K562 (cell line): Measurements from ENCODE around the gene SCRN2. TPM values are rescaled to one million over a fixed set of nuclear protein-coding genes. Genes with fewer than 3 reads are reported as not detected.
A peak's percentile ranks its signal among the peaks of the same experiment; 100 is the strongest.

Experiments used
- ADNP ChIP-seq: fragments of 200-800 bp; sonication (Bioruptor generic); IDR thresholded peaks from 2 replicates; pipeline ENCODE4 v1.6.1; 2016; ENCODE audit warnings: missing genetic modification characterization, missing compliant biosample characterization
- BCOR ChIP-seq: fragments of 450-650 bp; IDR thresholded peaks from 2 replicates; pipeline ENCODE4 v1.6.1; 2016
- CBX1 ChIP-seq: sonication (generic); IDR thresholded peaks from 2 replicates; pipeline ENCODE4 v1.6.1; 2016; ENCODE audit warnings: antibody characterized with exemption, low read depth, mild to moderate bottlenecking
- HDAC2 ChIP-seq: fragments of 450-650 bp; IDR thresholded peaks from 2 replicates; pipeline ENCODE4 v1.6.1; 2016; ENCODE audit warnings: mild to moderate bottlenecking
- HSF4 ChIP-seq: fragments of 250-450 bp; sonication (Bioruptor Pico); IDR thresholded peaks from 2 replicates; pipeline ENCODE4 v2.1.2; 2022; ENCODE audit warnings: mild to moderate bottlenecking, moderate library complexity, borderline replicate concordance
- IRF1 ChIP-seq: sonication (generic); formaldehyde crosslinking; IDR thresholded peaks from 2 replicates; pipeline ENCODE4 v1.8.0; 2022; ENCODE audit warnings: missing genetic modification reagents, mild to moderate bottlenecking, borderline replicate concordance
- JUN ChIP-seq, 2 experiments: sonication (generic) in 1 of 2; formaldehyde crosslinking in 1 of 2; IDR thresholded peaks; 2 replicates each; pipeline versions ENCODE4 v1.6.1 to v1.8.0; 2012 to 2022; ENCODE audit warnings: borderline replicate concordance in 2 of 2, mild to moderate bottlenecking in 2 of 2, improper control_type of control experiment in 1 of 2, low read depth in 1 of 2, low read length in 1 of 2, missing genetic modification reagents in 1 of 2
- KDM1A ChIP-seq, 2 experiments: fragments of 450-650 bp; IDR thresholded peaks; 2 replicates each; pipeline ENCODE4 v1.6.1; 2016; ENCODE audit warnings: mild to moderate bottlenecking in 2 of 2
- KLF10 ChIP-seq: fragments of 250-450 bp; sonication (Bioruptor Pico); IDR thresholded peaks from 2 replicates; pipeline ENCODE4 v1.6.1; 2021; ENCODE audit warnings: matching md5 sums
- MBD2 ChIP-seq: sonication (generic); IDR thresholded peaks from 2 replicates; pipeline ENCODE4 v1.6.1; 2016; ENCODE audit warnings: low read depth, borderline replicate concordance
- MEF2D ChIP-seq: conservative IDR thresholded peaks from 2 replicates; pipeline ENCODE4 v1.6.1; 2016; ENCODE audit warnings: low read depth, missing genetic modification characterization, missing compliant biosample characterization
- MIER1 ChIP-seq: fragments of 450-650 bp; IDR thresholded peaks from 2 replicates; pipeline ENCODE4 v1.6.1; 2016; ENCODE audit warnings: antibody characterized with exemption, mild to moderate bottlenecking, low read depth
- NCOA6 ChIP-seq: fragments of 450-650 bp; IDR thresholded peaks from 2 replicates; pipeline ENCODE4 v1.6.1; 2017; ENCODE audit warnings: mild to moderate bottlenecking
- OTX1 ChIP-seq: fragments of 450-650 bp; formaldehyde crosslinking; IDR thresholded peaks from 2 replicates; pipeline ENCODE4 v1.4.0; 2022; ENCODE audit warnings: mild to moderate bottlenecking
- POLR2B ChIP-seq: fragments of 450-650 bp; IDR thresholded peaks from 2 replicates; pipeline ENCODE4 v1.6.1; 2018; ENCODE audit warnings: low read depth; ENCODE audit not compliant: partially characterized antibody
- POU5F1 ChIP-seq: fragments of 150-350 bp; IDR thresholded peaks from 2 replicates; pipeline ENCODE4 v1.6.1; 2014; ENCODE audit warnings: borderline replicate concordance, low read length, low read depth, mild to moderate bottlenecking; ENCODE audit not compliant: partially characterized antibody
- PTBP1 ChIP-seq: fragments of 200-400 bp; formaldehyde crosslinking; IDR thresholded peaks from 2 replicates; pipeline ENCODE4 v1.6.1; 2017; ENCODE audit warnings: low read depth, low read length
- RBM17 ChIP-seq: fragments of 200-400 bp; formaldehyde crosslinking; IDR thresholded peaks from 2 replicates; pipeline ENCODE4 v1.6.1; 2017; ENCODE audit warnings: low read depth, mild to moderate bottlenecking, low read length, borderline replicate concordance
- RBM25 ChIP-seq: fragments of 200-400 bp; formaldehyde crosslinking; IDR thresholded peaks from 2 replicates; pipeline ENCODE4 v1.6.1; 2018; ENCODE audit warnings: low read length, low read depth, moderate library complexity; ENCODE audit not compliant: severe bottlenecking
- SLC30A9 ChIP-seq: fragments of 250-450 bp; sonication (Bioruptor Pico); IDR thresholded peaks from 2 replicates; pipeline ENCODE4 v1.8.0; 2022; ENCODE audit warnings: mild to moderate bottlenecking, moderate library complexity
- SMARCA5 ChIP-seq: fragments of 450-650 bp; IDR thresholded peaks from 2 replicates; pipeline ENCODE4 v1.6.1; 2016
- SNIP1 ChIP-seq: fragments of 450-650 bp; IDR thresholded peaks from 2 replicates; pipeline ENCODE4 v1.7.1; 2017; ENCODE audit warnings: low read depth, mild to moderate bottlenecking
- SREBF2 ChIP-seq: sonication (generic); formaldehyde crosslinking; IDR thresholded peaks from 2 replicates; pipeline ENCODE4 v1.4.0; 2020; ENCODE audit warnings: mild to moderate bottlenecking, missing genetic modification reagents
- TAL1 ChIP-seq: fragments of 450-650 bp; IDR thresholded peaks from 2 replicates; pipeline ENCODE4 v1.6.1; 2016; ENCODE audit warnings: mild to moderate bottlenecking
- TARDBP ChIP-seq: fragments of 450-650 bp; IDR thresholded peaks from 2 replicates; pipeline ENCODE4 v1.6.1; 2016
- ZNF354B ChIP-seq: fragments of 250-450 bp; sonication (Bioruptor Pico); IDR thresholded peaks from 2 replicates; pipeline ENCODE4 v1.4.0; 2020
- ZNF449 ChIP-seq: fragments of 250-450 bp; sonication (Bioruptor Pico); IDR thresholded peaks from 2 replicates; pipeline ENCODE4 v1.8.0; 2022; ENCODE audit warnings: moderate library complexity, mild to moderate bottlenecking, inconsistent platforms
- ZNF766 ChIP-seq: fragments of 200-800 bp; sonication (Bioruptor generic); conservative IDR thresholded peaks from 2 replicates; pipeline ENCODE4 v1.6.1; 2016; ENCODE audit warnings: missing genetic modification characterization, missing compliant biosample characterization
- ZNF780A ChIP-seq: fragments of 250-450 bp; sonication (Bioruptor Pico); IDR thresholded peaks from 2 replicates; pipeline ENCODE4 v1.5.0; 2021; ENCODE audit warnings: mild to moderate bottlenecking
- polyA plus RNA-seq, 8 experiments: library from polyadenylated mRNA; depleted of rRNA in 4 of 8; stranded (reverse) in 5 of 8; unstranded in 3 of 8; fragments of >200 nt; fragmentation: Nextera tagmentation in 2 of 8; fragmentation: Illumina TruSeq in 1 of 8; extraction: Ambion mirVana in 2 of 8; extraction: Trizol in 1 of 8; gene quantifications; 2 replicates each; pipeline versions ENCODE4 v1.2.1 to v1.2.3, GENCODE V29; 2011 to 2014; ENCODE audit warnings: inconsistent platforms in 1 of 8, missing spikeins in 1 of 8
- total RNA-seq, 7 experiments: library from RNA; depleted of rRNA in 6 of 7; stranded (reverse); fragments of >200 nt in 6 of 7; fragmentation: Illumina TruSeq in 2 of 7; extraction: Trizol in 2 of 7; gene quantifications; 2 replicates each; pipeline versions ENCODE4 v1.2.1 to v1.2.3, GENCODE V29; 2011 to 2021; ENCODE audit warnings: low replicate concordance in 1 of 7

Gene SCRN2
- total and polyA plus RNA-seq, 9 of the 15 experiments (the other 6 are each of a cell fraction or from before 2014, with no cell fraction given), result 0.25 to 32.9 (median 13.6) TPM

- TF ChIP-seq SLC30A9 (CRISPR knock-in tag), result no peak
- TF ChIP-seq JUN (IDR thresholded peaks at IDR 0.05; ENCODE audit: borderline replicate concordance, low read depth, low read length), result no peak
- no peak for TF ChIP-seq JUN (CRISPR knock-in tag; IDR thresholded peaks at IDR 0.05; ENCODE audit: borderline replicate concordance)
- no peak for TF ChIP-seq TAL1
- no peak for TF ChIP-seq MEF2D (tag)
- no peak for TF ChIP-seq TARDBP
- no peak for TF ChIP-seq ZNF354B (CRISPR knock-in tag)
- no peak for TF ChIP-seq OTX1
- TF ChIP-seq MBD2, result no peak
- no peak for TF ChIP-seq ZNF766 (CRISPR knock-in tag)
- no peak for TF ChIP-seq SREBF2 (CRISPR knock-in tag)
- no peak for TF ChIP-seq CBX1
- no peak for TF ChIP-seq ZNF780A (CRISPR knock-in tag)
- 0 out of 2 replicates have a peak, but pooled peaks have one; percentile 50 for TF ChIP-seq PTBP1
- peak; percentile 66 to 83 for TF ChIP-seq KDM1A (IDR thresholded peaks at IDR 0.05)
- no peak for TF ChIP-seq MIER1
- peak; percentile 39; the same call in 1 of the 2 replicates for TF ChIP-seq HDAC2
- no peak for TF ChIP-seq IRF1
- TF ChIP-seq POU5F1, result no peak
- peak; percentile 76 for TF ChIP-seq RBM25
- TF ChIP-seq SMARCA5, result 0 out of 2 replicates have a peak, but pooled peaks have one; percentile 46
- TF ChIP-seq KLF10, result no peak
- no peak for TF ChIP-seq POLR2B
- no peak for TF ChIP-seq SNIP1
- no peak for TF ChIP-seq RBM17
- TF ChIP-seq ZNF449, result no peak
- peak; percentile 80 for TF ChIP-seq BCOR
- TF ChIP-seq NCOA6, result no peak
- no peak for TF ChIP-seq HSF4 (CRISPR knock-in tag)
- peak; percentile 69; the same call in 1 of the 2 replicates for TF ChIP-seq ADNP (tag)
Measured at GRCh38 chr17:47882695-47883588, 41.9 kb upstream of the SCRN2 start (continued).
